HUES64 (cell line): ENCODE measurements around the gene PLPP2.
A peak's percentile ranks its signal among the peaks of the same experiment; 100 is the strongest.
"Not testable (repeated sequence)": the region's sequence is repeated elsewhere in the genome, so short reads cannot be mapped to it uniquely, and the experiment has no call there.

ENCODE experiments used
- H3K27ac ChIP-seq: 2 replicates; pipeline ENCODE4 v1.7.0; 2013; ENCODE audit warnings: low read depth, low read length, inconsistent platforms
- H3K27me3 ChIP-seq: 2 replicates; pipeline ENCODE4 v1.6.1; 2013; ENCODE audit warnings: mild to moderate bottlenecking, low read length; ENCODE audit not compliant: insufficient read depth
- H3K36me3 ChIP-seq: 2 replicates; pipeline ENCODE4 v1.6.1; 2013; ENCODE audit warnings: mild to moderate bottlenecking, low read length; ENCODE audit not compliant: insufficient read depth
- H3K4me1 ChIP-seq: 2 replicates; pipeline ENCODE4 v1.6.1; 2013; ENCODE audit warnings: mild to moderate bottlenecking, low read length, moderate library complexity; ENCODE audit not compliant: insufficient read depth
- H3K4me3 ChIP-seq: 2 replicates; pipeline ENCODE4 v1.5.1; 2013; ENCODE audit warnings: mild to moderate bottlenecking, low read length, moderate library complexity
- H3K9ac ChIP-seq: 2 replicates; pipeline ENCODE4 v1.6.1; 2013; ENCODE audit warnings: mild to moderate bottlenecking, low read depth, low read length
- H3K9me3 ChIP-seq: 2 replicates; pipeline ENCODE4 v1.6.1; 2013; ENCODE audit warnings: low read depth, low read length; ENCODE audit not compliant: insufficient read depth
- WGBS: fragments of 150-250, 120-280 bp; methylation state at CpG from one replicate; pipeline ENCODE4 v1.1.7; 2013; ENCODE audit warnings: missing lambda C conversion rate; 5-methylcytosine and 5-hydroxymethylcytosine counted together

The PLPP2 gene

DNA sequence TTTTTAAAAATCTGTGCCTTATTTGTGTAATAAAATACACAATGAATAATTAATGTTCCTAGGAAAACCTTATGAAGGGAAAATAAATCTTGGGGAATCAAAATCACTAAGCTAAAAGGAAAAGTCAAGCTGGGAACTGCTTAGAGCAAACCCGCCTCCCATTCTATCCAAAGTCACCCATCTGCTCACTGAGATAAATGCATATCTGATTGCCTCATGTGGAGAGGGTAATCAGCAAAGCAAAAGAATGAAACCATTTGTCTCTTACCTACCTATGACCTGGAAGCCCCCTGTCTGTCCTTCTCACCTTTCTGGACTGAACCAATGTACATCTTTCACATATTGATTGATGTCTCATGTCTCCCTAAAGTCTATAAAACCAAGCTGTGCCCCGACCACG, 34.4 kb downstream of the PLPP2 start:
- not testable (repeated sequence) for H3K9me3 ChIP-seq, H3K27me3 ChIP-seq, H3K9ac ChIP-seq, H3K4me3 ChIP-seq, H3K4me1 ChIP-seq, H3K36me3 ChIP-seq, H3K27ac ChIP-seq
- WGBS: 69% methylated on average over 3 of the region's 3 CpGs

DNA sequence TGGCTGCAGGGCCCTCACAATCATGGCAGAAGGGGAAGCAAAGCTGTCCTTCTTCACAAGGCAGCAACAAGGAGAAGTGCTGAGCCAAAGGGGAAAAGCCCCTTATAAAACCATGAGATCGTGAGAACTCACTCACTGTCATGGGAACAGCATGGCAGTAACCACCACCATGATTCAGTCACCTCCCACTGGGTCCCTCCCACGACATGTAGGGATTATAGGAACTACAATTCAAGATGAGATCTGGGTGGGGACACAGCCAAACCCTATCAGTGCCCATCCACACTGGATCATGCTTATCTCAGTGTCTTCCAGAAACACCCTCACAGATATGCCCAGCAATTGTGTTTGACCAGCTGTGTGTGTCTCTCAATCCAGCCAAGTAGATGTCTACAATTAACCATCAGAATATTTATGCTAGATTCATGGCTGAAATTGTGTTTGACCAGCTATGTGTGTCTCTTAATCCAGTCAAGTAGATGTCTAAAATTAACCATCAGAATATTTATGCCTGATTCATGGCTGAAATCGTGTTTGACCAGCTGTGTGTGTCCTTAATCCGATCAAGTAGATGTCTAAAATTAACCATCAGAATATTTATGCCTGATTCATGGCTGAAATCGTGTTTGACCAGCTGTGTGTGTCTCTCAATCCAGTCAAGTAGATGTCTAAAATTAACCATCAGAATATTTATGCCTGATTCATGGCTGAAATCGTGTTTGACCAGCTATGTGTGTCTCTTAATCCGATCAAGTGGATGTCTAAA, 38.6 kb downstream of the PLPP2 start:
- H3K4me1 ChIP-seq, H3K4me3 ChIP-seq, H3K9me3 ChIP-seq, H3K9ac ChIP-seq, H3K27me3 ChIP-seq, H3K27ac ChIP-seq, H3K36me3 ChIP-seq: not testable (repeated sequence)
- 80% methylated on average over 5 of the region's 7 CpGs for WGBS

DNA sequence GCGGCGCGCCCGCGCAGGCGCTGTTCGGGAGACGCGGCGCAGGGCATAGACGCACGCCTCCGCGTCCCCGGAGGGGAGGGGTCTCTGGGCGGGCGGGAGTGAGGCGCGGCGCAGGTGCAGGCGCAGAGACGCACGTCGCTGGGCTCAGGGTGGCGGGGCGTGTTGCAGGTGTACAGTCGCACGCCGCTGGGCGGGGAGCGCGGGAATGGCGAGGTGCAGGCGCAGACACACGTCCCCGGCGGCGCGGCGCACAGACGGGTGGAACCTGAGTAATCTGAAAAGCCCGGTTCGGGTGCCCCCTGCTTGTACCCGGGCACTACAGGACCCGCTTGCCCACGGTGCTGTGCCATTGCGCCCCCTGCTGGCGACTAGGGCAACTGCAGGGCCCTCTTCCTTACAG, 44.7 kb downstream of the PLPP2 start:
- 96% methylated on average over 48 of the region's 48 CpGs for WGBS
- H3K27me3 ChIP-seq: no peaks in the 10 kb centered on the region
- no peaks in the 10 kb centered on the region for H3K4me1 ChIP-seq
- H3K9ac ChIP-seq: no peak overlapping the region
- peaks cover 9% of the 10 kb centered on the region; the same call in 1 of the 2 replicates for H3K9me3 ChIP-seq
- H3K36me3 ChIP-seq: no peaks in the 10 kb centered on the region
- no peak overlapping the region for H3K27ac ChIP-seq
- no peak overlapping the region for H3K4me3 ChIP-seq

DNA sequence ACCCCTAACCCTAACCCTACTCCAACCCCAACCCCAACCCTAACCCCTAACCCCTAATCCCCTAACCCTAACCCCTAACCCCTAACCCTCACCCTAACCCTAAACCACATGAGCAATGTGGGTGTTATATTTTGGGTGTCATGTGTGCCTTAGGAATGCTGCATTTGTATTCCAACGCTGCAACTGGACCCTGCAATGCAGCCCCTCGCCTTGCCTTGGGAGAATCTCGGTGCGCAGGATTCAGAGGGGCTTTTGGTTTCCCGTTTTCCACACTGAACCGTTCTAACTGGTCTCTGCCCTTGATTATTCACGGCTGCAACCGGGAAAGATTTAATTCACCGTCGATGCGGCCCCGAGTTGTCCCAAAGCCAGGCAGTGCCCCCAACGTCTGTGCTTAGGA, 45.3 kb downstream of the PLPP2 start:
- peak overlapping the region; percentile 27; the same call in 1 of the 2 replicates for H3K4me3 ChIP-seq
- H3K27ac ChIP-seq, H3K27me3 ChIP-seq, H3K4me1 ChIP-seq, H3K9ac ChIP-seq, H3K36me3 ChIP-seq, H3K9me3 ChIP-seq: not testable (repeated sequence)
- WGBS: 92% methylated on average over 12 of the region's 13 CpGs

DNA sequence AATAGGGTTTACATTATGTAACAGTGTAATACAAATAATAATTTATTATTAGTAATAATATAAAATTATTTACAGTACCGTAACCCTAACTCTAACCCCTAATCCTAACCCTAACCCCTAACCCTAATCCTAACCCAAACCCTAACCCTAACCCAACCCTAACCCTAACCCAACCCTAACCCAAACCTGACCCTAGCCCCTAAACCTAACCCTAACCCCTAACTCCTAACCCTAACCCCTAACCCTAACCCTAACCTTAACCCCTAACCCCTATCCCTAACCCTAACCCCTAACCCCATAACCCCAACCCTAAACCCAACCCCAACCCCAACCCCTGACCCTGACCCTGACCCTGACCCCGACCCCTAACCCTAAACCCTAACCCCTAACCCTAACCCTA, 45.7 kb downstream of the PLPP2 start:
- no peak overlapping the region for H3K4me3 ChIP-seq
- H3K27me3 ChIP-seq: no peaks in the 10 kb centered on the region
- H3K36me3 ChIP-seq: no peaks in the 10 kb centered on the region
- no peak overlapping the region for H3K27ac ChIP-seq
- no peaks in the 10 kb centered on the region for H3K4me1 ChIP-seq
- H3K9ac ChIP-seq: no peak overlapping the region
- H3K9me3 ChIP-seq: peaks cover 9% of the 10 kb centered on the region; the same call in 1 of the 2 replicates
- 86% methylated on average over 2 of the region's 2 CpGs for WGBS
